Naive thymus-derived CD4-positive, alpha-beta T cell (primary cell): ENCODE data around the gene TYRP1. TPM values are rescaled to one million over a fixed set of nuclear protein-coding genes. Genes with fewer than 3 reads are reported as not detected.

Experiments
- ATAC-seq: fragments of 150-1000 bp; cut with Tn5 transposase; 2 replicates; pipeline ENCODE4 v1.10.0; 2021; ENCODE audit warnings: mild to moderate bottlenecking, moderate library complexity
- CTCF ChIA-PET: fragments of 350-600 bp; sonication (Branson Sonifier 250); formaldehyde crosslinking; loops from one replicate; lab custom pipeline; 2021; ENCODE audit warnings: antibody characterized with exemption; lab: Charles Lee
- POLR2A ChIA-PET: fragments of 350-600 bp; sonication (Branson Sonifier 250); formaldehyde crosslinking; loops from one replicate; lab custom pipeline; 2021; ENCODE audit warnings: antibody characterized with exemption, inconsistent platforms; lab: Charles Lee
- DNase-seq, 9 donors: peaks; one replicate each; pipeline versions ENCODE4 v3.0.0 to v3.0.0-alpha.2; 2020 to 2022; ENCODE audit warnings: mixed read lengths in 1 of 9
- H3K27ac ChIP-seq: one replicate; pipeline ENCODE4 v1.7.0; 2013; ENCODE audit warnings: mild to moderate bottlenecking, low read depth, low read length, moderate library complexity
- H3K27me3 ChIP-seq, 2 donors: one replicate each; pipeline ENCODE4 v1.7.0; 2013; ENCODE audit warnings: low read length in 2 of 2, mild to moderate bottlenecking in 2 of 2, moderate library complexity in 2 of 2; ENCODE audit not compliant: control insufficient read depth in 2 of 2, insufficient read depth in 2 of 2
- H3K36me3 ChIP-seq, 3 experiments: 1 replicate in 2 of 3; 2 replicates in 1 of 3; pipeline ENCODE4 v1.7.0; 2013; ENCODE audit warnings: low read length in 3 of 3, mild to moderate bottlenecking in 3 of 3, moderate library complexity in 1 of 3; ENCODE audit not compliant: insufficient read depth in 3 of 3, control insufficient read depth in 2 of 3
- H3K4me1 ChIP-seq, 2 donors: one replicate each; pipeline ENCODE4 v1.7.0; 2013; ENCODE audit warnings: low read length in 2 of 2, mild to moderate bottlenecking in 2 of 2, moderate library complexity in 1 of 2; ENCODE audit not compliant: control insufficient read depth in 2 of 2, insufficient read depth in 2 of 2
- H3K4me3 ChIP-seq: 2 replicates; pipeline ENCODE4 v1.7.0; 2013; ENCODE audit warnings: mild to moderate bottlenecking, low read length
- H3K9me3 ChIP-seq, 3 experiments: 1 replicate in 2 of 3; 2 replicates in 1 of 3; pipeline ENCODE4 v1.7.0; 2013; ENCODE audit warnings: low read length in 3 of 3; ENCODE audit not compliant: control insufficient read depth in 2 of 3
- H3K27ac Mint-ChIP-seq, 9 donors: one replicate each; pipeline ENCODE4 v1.8.0; 2020 to 2022; ENCODE audit warnings: mixed read lengths in 9 of 9, mild to moderate bottlenecking in 8 of 9, moderate library complexity in 5 of 9, inconsistent platforms in 2 of 9
- H3K27me3 Mint-ChIP-seq, 5 donors: one replicate each; pipeline ENCODE4 v1.8.0; 2021 to 2022; ENCODE audit warnings: mixed read lengths in 5 of 5, mild to moderate bottlenecking in 1 of 5
- H3K36me3 Mint-ChIP-seq, 5 donors: one replicate each; pipeline ENCODE4 v1.8.0; 2020 to 2022; ENCODE audit warnings: mixed read lengths in 5 of 5, mild to moderate bottlenecking in 3 of 5, inconsistent platforms in 1 of 5
- H3K4me1 Mint-ChIP-seq, 7 donors: one replicate each; pipeline ENCODE4 v1.8.0; 2020 to 2022; ENCODE audit warnings: mixed read lengths in 7 of 7, mild to moderate bottlenecking in 3 of 7, inconsistent platforms in 1 of 7
- H3K4me3 Mint-ChIP-seq, 10 donors: one replicate each; pipeline ENCODE4 v1.8.0; 2020 to 2022; ENCODE audit warnings: mild to moderate bottlenecking in 10 of 10, mixed read lengths in 10 of 10, moderate library complexity in 6 of 10, inconsistent platforms in 2 of 10
- H3K9me3 Mint-ChIP-seq, 11 donors: one replicate each; pipeline ENCODE4 v1.8.0; 2020 to 2022; ENCODE audit warnings: mixed read lengths in 11 of 11, mild to moderate bottlenecking in 4 of 11, inconsistent platforms in 1 of 11, moderate library complexity in 1 of 11
- intact Hi-C, 2 donors: fragments of 100-400 bp; cut with micrococcal nuclease; formaldehyde crosslinking; loops; one replicate each; pipeline ENCODE4 v1.15.1; 2023
- polyA plus RNA-seq, 2 donors: library from polyadenylated mRNA; unstranded; fragments of 300-500 nt; fragmentation: Illumina TruSeq; gene quantifications; one replicate each; pipeline ENCODE4 v1.2.3, GENCODE V29; 2021
- total RNA-seq, 6 experiments: library from RNA in 5 of 6; stranded (reverse) in 5 of 6; gene quantifications; 1 replicate in 5 of 6; 2 replicates in 1 of 6; pipeline ENCODE4 v1.2.3 and lab custom pipeline; 2021 to 2026

The TYRP1 gene
- total and polyA plus RNA-seq, 7 experiments from 2014 or later: not detected

GRCh38 chr9:12701126-12701525, 7.9 kb downstream of the TYRP1 start:
- POLR2A ChIA-PET: no interaction called here
- Histone ChIP-seq H3K4me1 (no peaks in the 10 kb centered on the region), H3K27me3 (no peaks in the 10 kb centered on the region), H3K9me3 (no peaks in the 10 kb centered on the region), H3K27ac (no peak overlapping the region), H3K4me3 (no peak overlapping the region), H3K36me3 (no peaks in the 10 kb centered on the region)
- CTCF ChIA-PET: no interaction called here
- Mint-ChIP-seq H3K36me3 (no peaks in the 10 kb centered on the region), H3K27me3 (no peaks in the 10 kb centered on the region), H3K27ac (no peak overlapping the region), H3K4me1 (no peaks in the 10 kb centered on the region), H3K4me3 (no peak overlapping the region), H3K9me3 (peaks cover 0 to 29% (median 3%) of the 10 kb centered on the region in 11 donors)
- DNase-seq (no peak), ATAC-seq (no peak)
- intact Hi-C loops: no loop called here

GRCh38 chr9:12702160-12702758, 9.1 kb downstream of the TYRP1 start:
- ChIA-PET CTCF (no interaction called here), POLR2A (no interaction called here)
- ATAC-seq: no peak
- no peak overlapping the region for H3K27ac ChIP-seq
- DNase-seq: no peak
- Mint-ChIP-seq H3K9me3 (peaks cover 0 to 29% (median 3%) of the 10 kb centered on the region in 11 donors), H3K27me3 (no peaks in the 10 kb centered on the region), H3K36me3 (no peaks in the 10 kb centered on the region), H3K4me3 (no peak overlapping the region), H3K27ac (no peak overlapping the region), H3K4me1 (no peaks in the 10 kb centered on the region)
- H3K4me1 ChIP-seq: no peaks in the 10 kb centered on the region
- intact Hi-C loops: no loop called here
- H3K4me3 ChIP-seq: no peak overlapping the region
- no peaks in the 10 kb centered on the region for H3K36me3 ChIP-seq
- H3K27me3 ChIP-seq: no peaks in the 10 kb centered on the region
- no peaks in the 10 kb centered on the region for H3K9me3 ChIP-seq

GRCh38 chr9:12703996-12704395, 10.8 kb downstream of the TYRP1 start:
- CTCF ChIA-PET: no interaction called here
- H3K27ac Mint-ChIP-seq: no peak overlapping the region

GRCh38 chr9:12705738-12706391, 12.7 kb downstream of the TYRP1 start:
- CTCF ChIA-PET: no interaction called here
- ATAC-seq: no peak

More at GRCh38 chr9:12703996-12704395, 10.8 kb downstream of the TYRP1 start:
- no peaks in the 10 kb centered on the region for H3K36me3 ChIP-seq
- H3K27me3 ChIP-seq: no peaks in the 10 kb centered on the region
- DNase-seq (no peak), ATAC-seq (no peak)
- Mint-ChIP-seq H3K4me3 (no peak overlapping the region), H3K9me3 (peaks cover 0 to 16% (median 5%) of the 10 kb centered on the region in 11 donors), H3K27me3 (no peaks in the 10 kb centered on the region), H3K4me1 (no peaks in the 10 kb centered on the region), H3K36me3 (no peaks in the 10 kb centered on the region)
- H3K27ac ChIP-seq: no peak overlapping the region
- intact Hi-C loops: no loop called here
- H3K9me3 ChIP-seq: no peaks in the 10 kb centered on the region
- POLR2A ChIA-PET: no interaction called here
- H3K4me3 ChIP-seq: no peak overlapping the region
- no peaks in the 10 kb centered on the region for H3K4me1 ChIP-seq

GRCh38 chr9:12708562-12709298, 15.5 kb downstream of the TYRP1 start:
- Histone ChIP-seq H3K36me3 (no peaks in the 10 kb centered on the region), H3K4me1 (no peaks in the 10 kb centered on the region), H3K4me3 (no peak overlapping the region), H3K9me3 (no peaks in the 10 kb centered on the region), H3K27me3 (no peaks in the 10 kb centered on the region), H3K27ac (no peak overlapping the region)
- ChIA-PET CTCF (no interaction called here), POLR2A (no interaction called here)
- no peak overlapping the region for H3K4me3 Mint-ChIP-seq
- no peaks in the 10 kb centered on the region for H3K36me3 Mint-ChIP-seq
- no peaks in the 10 kb centered on the region for H3K27me3 Mint-ChIP-seq
- intact Hi-C loops: no loop called here
- DNase-seq: no peak
- ATAC-seq: no peak
- H3K9me3 Mint-ChIP-seq: peaks cover 0 to 5% (median 0%) of the 10 kb centered on the region in 11 donors
- H3K27ac Mint-ChIP-seq: no peak overlapping the region
- no peaks in the 10 kb centered on the region for H3K4me1 Mint-ChIP-seq

More at GRCh38 chr9:12705738-12706391, 12.7 kb downstream of the TYRP1 start:
- POLR2A ChIA-PET: no interaction called here
- Mint-ChIP-seq H3K4me3 (no peak overlapping the region), H3K4me1 (no peaks in the 10 kb centered on the region), H3K27ac (no peak overlapping the region), H3K9me3 (peaks cover 0 to 9% (median 5%) of the 10 kb centered on the region in 11 donors), H3K36me3 (no peaks in the 10 kb centered on the region), H3K27me3 (no peaks in the 10 kb centered on the region)
- no peaks in the 10 kb centered on the region for H3K9me3 ChIP-seq
- no peaks in the 10 kb centered on the region for H3K27me3 ChIP-seq
- intact Hi-C loops: no loop called here
- no peak for DNase-seq
- no peaks in the 10 kb centered on the region for H3K36me3 ChIP-seq
- no peaks in the 10 kb centered on the region for H3K4me1 ChIP-seq
- no peak overlapping the region for H3K27ac ChIP-seq
- no peak overlapping the region for H3K4me3 ChIP-seq

- H3K9me3 ChIP-seq: no peaks in the 10 kb centered on the region
- H3K4me3 ChIP-seq: no peak overlapping the region
- Mint-ChIP-seq H3K27ac (no peak overlapping the region), H3K4me1 (no peaks in the 10 kb centered on the region), H3K9me3 (peaks cover 0 to 13% (median 2%) of the 10 kb centered on the region in 11 donors), H3K4me3 (no peak overlapping the region), H3K27me3 (no peaks in the 10 kb centered on the region), H3K36me3 (no peaks in the 10 kb centered on the region)
- DNase-seq (no peak), ATAC-seq (no peak)
- no peaks in the 10 kb centered on the region for H3K27me3 ChIP-seq
- CTCF ChIA-PET: no interaction called here
- no peaks in the 10 kb centered on the region for H3K4me1 ChIP-seq
- POLR2A ChIA-PET: no interaction called here
- H3K36me3 ChIP-seq: no peaks in the 10 kb centered on the region
- H3K27ac ChIP-seq: no peak overlapping the region
- intact Hi-C loops: no loop called here
Measured at GRCh38 chr9:12712532-12712931, 19.3 kb downstream of the TYRP1 start.
